Skin epidermis (tissue), 12 donors: Measurements from ENCODE around the gene RGS18.
"Not testable (repeated sequence)": the region's sequence is repeated elsewhere in the genome, so short reads cannot be mapped to it uniquely, and the experiment has no call there.

ENCODE experiments used
- H3K27ac ChIP-seq, 21 experiments: fragments of 200-600 bp; sonication (generic) in 11 of 21; one replicate each; pipeline ENCODE4 v1.5.0; 2020; ENCODE audit warnings: mild to moderate bottlenecking in 3 of 21, inconsistent platforms in 2 of 21, moderate library complexity in 2 of 21
- H3K4me3 ChIP-seq, 7 experiments: fragments of 200-600 bp; sonication (generic) in 2 of 7; one replicate each; pipeline ENCODE4 v1.5.0; 2020; ENCODE audit warnings: inconsistent platforms in 2 of 7, mild to moderate bottlenecking in 2 of 7, moderate library complexity in 1 of 7

The RGS18 gene

GRCh38 chr1:192158181-192158580 is at the start of gene RGS18:
Gene RGS18 (plus strand): TSS chr1:192158462. CDS start chr1:192158638, 176 bp downstream.
- peak within 1 kb of the TSS in 10 of 21 experiments; percentile 5 to 73 (median 42) for H3K27ac ChIP-seq
- H3K4me3 ChIP-seq, result peak within 1 kb of the TSS in 3 of 7 experiments; percentile 3 to 7 (median 5)

DNA sequence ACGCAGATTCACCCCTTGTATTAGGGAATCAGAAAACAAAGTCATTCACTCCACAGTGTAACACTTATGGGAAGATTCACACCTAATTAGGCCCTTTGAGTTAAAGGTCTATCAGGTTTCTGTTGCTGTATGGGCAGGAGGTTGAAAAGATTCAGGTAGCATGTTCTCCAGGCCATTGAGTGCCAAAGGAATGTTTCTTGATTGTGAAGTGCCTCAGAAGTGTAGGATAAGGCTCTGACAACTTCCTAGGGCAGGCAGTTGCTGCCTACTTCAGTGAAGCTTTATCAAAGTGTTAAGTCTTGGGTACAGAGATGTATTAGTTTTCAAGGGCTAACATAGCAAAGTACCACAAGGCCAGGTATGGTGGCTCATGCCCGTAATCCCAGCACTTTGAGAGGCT is 48.7 kb upstream of the RGS18 start:
- no peak overlapping the region for H3K4me3 ChIP-seq
- H3K27ac ChIP-seq, result no peak overlapping the region

GRCh38 chr1:192115000-192115399 is 43.3 kb upstream of the RGS18 start:
- H3K4me3 ChIP-seq, result no peak overlapping the region
- H3K27ac ChIP-seq, result no peak overlapping the region

DNA sequence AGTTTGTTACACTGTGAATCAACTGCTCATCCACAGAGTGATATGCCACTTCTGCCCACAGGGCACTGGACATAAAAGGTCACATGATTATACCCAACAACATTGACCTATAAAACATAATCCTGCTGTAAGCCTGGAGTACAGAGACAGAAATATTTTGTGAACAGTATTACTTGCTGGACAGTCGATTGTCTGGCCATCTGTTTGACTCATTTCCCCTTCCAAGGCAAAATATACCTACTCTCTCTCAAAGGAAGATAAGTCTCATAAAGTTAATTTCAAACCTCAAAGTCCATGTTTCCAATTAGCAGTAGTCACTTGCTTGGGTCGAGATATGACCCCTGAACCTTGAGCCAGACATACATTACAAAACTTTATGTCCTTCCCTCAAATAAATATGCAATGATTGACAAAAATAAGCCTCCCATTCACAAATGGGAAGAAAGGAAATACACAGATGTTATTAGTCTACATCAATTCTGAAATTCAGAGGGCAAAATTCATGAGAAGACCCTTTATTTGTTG is 39.3 kb upstream of the RGS18 start:
- H3K4me3 ChIP-seq, result no peak overlapping the region
- H3K27ac ChIP-seq, result no peak overlapping the region

DNA sequence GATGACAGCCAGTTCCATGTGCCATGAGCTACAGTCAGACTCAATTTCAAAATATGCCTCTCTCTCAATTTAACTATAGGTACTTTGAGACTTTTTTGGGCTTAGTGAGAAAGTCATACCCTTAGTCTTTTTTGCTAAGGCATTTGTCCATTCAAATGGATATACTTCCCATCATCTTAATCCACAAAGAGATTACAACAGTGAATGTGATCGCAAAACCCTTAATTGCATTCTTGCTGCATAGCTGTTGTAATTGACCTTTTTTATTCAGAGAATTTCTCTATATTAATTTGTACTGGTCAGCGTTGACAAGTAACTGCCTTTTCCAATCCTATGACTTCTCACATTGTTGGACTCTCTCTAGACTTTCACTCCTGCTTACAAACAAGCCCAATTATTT is 38.6 kb upstream of the RGS18 start:
- Histone ChIP-seq H3K4me3 (no peak overlapping the region), H3K27ac (no peak overlapping the region)

DNA sequence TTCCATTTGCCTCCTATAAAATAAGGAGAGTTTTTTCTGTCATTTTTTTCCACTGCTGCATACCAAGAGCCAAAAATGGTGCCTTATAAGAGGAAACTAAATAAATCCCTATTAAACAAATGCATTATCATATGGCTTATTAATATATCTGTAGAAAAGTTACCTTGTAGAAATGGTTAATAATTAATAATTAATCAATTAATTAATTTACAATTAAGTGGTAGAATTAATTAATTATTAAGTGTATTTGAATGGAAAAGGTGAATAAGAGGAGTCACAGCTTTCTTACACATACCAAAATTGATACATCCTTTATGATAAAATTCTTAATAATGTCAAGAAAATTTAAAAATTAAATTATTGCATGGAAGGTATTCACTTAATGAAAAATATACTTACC is 35.6 kb upstream of the RGS18 start:
- Histone ChIP-seq H3K27ac (no peak overlapping the region), H3K4me3 (no peak overlapping the region)

GRCh38 chr1:192123212-192123611 is 35.0 kb upstream of the RGS18 start:
- H3K4me3 ChIP-seq, result no peak overlapping the region
- no peak overlapping the region for H3K27ac ChIP-seq

DNA sequence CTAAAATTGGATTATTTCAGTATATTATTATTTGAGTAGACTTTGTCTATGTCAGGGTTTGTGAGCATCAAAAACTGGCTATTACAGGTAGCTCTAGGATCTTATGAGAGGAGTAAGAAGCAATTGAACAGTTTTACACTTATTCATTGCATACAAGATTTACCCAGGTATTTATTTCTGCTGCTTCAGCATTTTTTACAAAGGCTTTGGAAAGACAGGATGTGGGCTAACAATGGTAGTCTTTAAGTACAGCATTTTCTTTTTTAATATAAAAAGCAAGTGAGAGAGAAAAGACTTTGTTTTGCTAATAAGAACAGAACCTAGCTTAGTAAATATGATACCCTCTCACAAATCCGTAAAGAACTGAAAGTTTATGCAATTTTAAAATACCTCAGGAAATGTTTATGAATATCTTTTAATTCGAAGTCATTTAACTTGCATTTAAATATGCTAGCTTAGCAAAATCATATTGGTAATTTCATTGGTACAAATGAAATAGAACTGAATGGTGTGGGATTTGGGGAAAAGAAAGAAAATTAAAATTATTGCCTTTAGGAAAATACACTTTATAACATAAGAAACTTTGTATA is 32.1 kb upstream of the RGS18 start:
- Histone ChIP-seq H3K4me3 (no peak overlapping the region), H3K27ac (no peak overlapping the region)

- no peak overlapping the region for H3K27ac ChIP-seq
- no peak overlapping the region for H3K4me3 ChIP-seq
These were observed 28.1 kb upstream of the RGS18 start for GRCh38 chr1:192130175-192130574.

- not testable (repeated sequence) for H3K4me3 ChIP-seq
These were observed 27.4 kb upstream of the RGS18 start for GRCh38 chr1:192130865-192131264.

DNA sequence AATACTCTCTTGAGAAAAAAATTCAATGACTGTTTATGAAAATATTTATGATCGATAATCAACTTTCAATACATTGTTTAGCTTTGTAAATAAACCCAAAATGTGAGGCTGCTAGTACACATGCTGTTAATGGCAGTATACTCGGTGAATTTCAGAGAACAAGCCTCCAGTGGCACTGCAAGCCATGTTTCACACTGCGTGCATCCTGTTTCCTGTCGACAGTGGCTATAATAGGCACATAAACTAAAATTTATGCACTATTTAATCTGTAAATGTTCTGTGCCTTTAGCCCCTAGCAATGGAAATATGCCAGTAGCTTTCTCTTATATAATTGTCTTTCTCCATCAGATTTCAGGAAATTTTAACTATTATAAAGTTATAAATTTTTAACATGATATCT is 26.3 kb upstream of the RGS18 start:
- Histone ChIP-seq H3K4me3 (no peak overlapping the region), H3K27ac (no peak overlapping the region)

More at GRCh38 chr1:192130865-192131264, 27.4 kb upstream of the RGS18 start:
- H3K27ac ChIP-seq, result not testable (repeated sequence)

GRCh38 chr1:192133350-192133926 is 24.8 kb upstream of the RGS18 start:
- no peak overlapping the region for H3K4me3 ChIP-seq
- H3K27ac ChIP-seq, result no peak overlapping the region

- Histone ChIP-seq H3K4me3 (no peak overlapping the region), H3K27ac (no peak overlapping the region)
These were observed 17.9 kb upstream of the RGS18 start for GRCh38 chr1:192140382-192140781.

- no peak overlapping the region for H3K4me3 ChIP-seq
- no peak overlapping the region for H3K27ac ChIP-seq
These were observed 11.0 kb upstream of the RGS18 start for GRCh38 chr1:192147221-192147620.

DNA sequence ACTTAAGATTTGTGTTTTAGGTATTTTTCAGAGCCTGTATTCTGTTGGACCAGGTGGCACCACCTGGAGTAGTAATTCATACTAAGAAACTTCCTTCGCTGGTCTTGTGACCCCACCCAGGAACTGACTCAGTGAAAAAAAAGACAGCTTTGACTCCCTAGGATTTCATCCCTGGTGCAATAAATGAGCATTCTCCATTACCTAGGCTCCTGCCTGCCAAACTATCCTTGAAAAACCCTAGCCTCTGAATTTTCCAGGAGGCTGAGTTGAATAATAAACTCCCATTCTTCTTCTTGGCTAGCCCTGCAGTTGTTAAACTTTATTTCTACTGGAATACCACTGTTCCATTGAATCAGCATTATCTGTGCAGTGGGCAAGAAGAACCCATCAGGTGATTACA is 10.6 kb upstream of the RGS18 start:
- Histone ChIP-seq H3K27ac (no peak overlapping the region), H3K4me3 (no peak overlapping the region)

- H3K27ac ChIP-seq, result no peak overlapping the region
- no peak overlapping the region for H3K4me3 ChIP-seq
These were observed 7.1 kb upstream of the RGS18 start for GRCh38 chr1:192151176-192151575.

DNA sequence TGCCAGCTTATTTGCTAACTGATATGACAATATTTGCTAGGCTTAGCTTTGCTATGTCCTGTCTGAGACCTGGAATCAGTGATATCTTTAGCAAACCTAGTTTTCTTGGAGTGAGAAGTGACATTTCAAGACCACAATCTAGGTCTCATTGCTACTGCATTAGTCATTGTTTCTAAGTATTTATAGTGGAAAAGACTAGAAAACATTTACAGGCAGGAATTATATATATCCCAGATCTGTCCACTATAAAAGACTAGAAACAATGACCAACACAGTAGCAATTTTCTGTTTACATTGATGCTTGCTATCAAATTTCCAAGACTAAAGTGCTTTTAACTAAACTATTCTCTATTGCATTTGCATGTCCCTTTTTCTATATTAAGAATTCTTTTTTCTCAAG is 5.0 kb upstream of the RGS18 start:
- no peak overlapping the region for H3K27ac ChIP-seq

GRCh38 chr1:192157067-192157466 is 1.2 kb upstream of the RGS18 start:
- no peak overlapping the region for H3K27ac ChIP-seq
- no peak overlapping the region for H3K4me3 ChIP-seq

More for the DNA sequence above, 5.0 kb upstream of the RGS18 start:
- H3K4me3 ChIP-seq, result no peak overlapping the region

- Histone ChIP-seq H3K4me3 (peak overlapping the region in 3 of 7 experiments; percentile 3 to 7 (median 5)), H3K27ac (peak overlapping the region in 10 of 21 experiments; percentile 5 to 73 (median 36))
These were observed 752 bp downstream of the RGS18 start for GRCh38 chr1:192159014-192159413.

GRCh38 chr1:192159781-192160180 is 1.5 kb downstream of the RGS18 start:
- Histone ChIP-seq H3K27ac (peak overlapping the region in 6 of 21 experiments; percentile 4 to 73 (median 62)), H3K4me3 (peak overlapping the region in 2 of 7 experiments; percentile 3 to 7)

DNA sequence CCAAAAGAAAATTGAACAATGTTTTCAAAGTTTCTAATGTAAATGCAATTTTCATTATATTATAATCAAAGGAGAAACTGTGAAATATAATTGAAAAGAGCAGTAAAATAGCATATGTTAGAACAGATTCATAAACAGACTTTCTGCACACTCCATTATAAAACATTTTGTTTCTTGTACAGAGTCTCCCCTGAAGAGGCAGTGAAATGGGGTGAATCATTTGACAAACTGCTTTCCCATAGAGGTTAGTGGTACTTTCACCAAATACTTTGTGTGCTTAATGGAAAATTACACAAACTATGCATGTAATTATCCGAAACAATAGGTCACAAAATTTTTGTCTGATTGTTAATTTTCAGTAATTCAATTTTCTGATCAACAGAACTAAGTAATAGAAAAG is 1.9 kb downstream of the RGS18 start:
- Histone ChIP-seq H3K27ac (peak overlapping the region in 3 of 21 experiments; percentile 4 to 73 (median 59)), H3K4me3 (no peak overlapping the region)
